ENCODE measurements around the gene MTX3.
A peak's percentile ranks its signal among the peaks of the same experiment; 100 is the strongest.

The MTX3 gene, protein sequence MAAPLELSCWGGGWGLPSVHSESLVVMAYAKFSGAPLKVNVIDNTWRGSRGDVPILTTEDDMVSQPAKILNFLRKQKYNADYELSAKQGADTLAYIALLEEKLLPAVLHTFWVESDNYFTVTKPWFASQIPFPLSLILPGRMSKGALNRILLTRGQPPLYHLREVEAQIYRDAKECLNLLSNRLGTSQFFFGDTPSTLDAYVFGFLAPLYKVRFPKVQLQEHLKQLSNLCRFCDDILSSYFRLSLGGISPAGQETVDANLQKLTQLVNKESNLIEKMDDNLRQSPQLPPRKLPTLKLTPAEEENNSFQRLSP

GRCh38 chr5:79990598-79991507, at the start of gene MTX3:
Gene MTX3, minus strand, starts transcription at chr5:79991262. Its CDS starts 24 bp downstream, at chr5:79991238.
- peak; percentile 78 for DNase-seq

DNA sequence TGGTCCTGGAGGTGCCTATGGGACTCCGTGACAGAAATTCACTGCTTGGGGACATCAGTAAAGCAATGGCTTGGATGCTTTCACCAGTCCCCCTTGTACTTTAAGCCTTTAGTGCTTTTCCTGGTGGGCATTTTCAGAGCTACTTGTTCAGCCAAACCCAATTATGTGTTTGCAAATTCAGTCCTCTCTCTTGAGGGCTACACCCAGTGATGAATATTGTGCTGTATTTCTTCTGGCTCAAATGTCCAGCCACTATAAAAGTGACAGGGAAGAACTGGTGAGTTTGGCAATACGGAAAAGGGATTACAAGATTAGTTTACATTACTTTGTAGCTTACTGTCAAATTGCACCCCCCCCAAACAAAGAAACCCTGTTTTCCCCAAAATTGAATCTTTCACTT, 48.6 kb upstream of the MTX3 start:
- DNase-seq = no peak

- DNase-seq = no peak
These were observed 46.3 kb upstream of the MTX3 start for GRCh38 chr5:80037366-80037765.

DNA sequence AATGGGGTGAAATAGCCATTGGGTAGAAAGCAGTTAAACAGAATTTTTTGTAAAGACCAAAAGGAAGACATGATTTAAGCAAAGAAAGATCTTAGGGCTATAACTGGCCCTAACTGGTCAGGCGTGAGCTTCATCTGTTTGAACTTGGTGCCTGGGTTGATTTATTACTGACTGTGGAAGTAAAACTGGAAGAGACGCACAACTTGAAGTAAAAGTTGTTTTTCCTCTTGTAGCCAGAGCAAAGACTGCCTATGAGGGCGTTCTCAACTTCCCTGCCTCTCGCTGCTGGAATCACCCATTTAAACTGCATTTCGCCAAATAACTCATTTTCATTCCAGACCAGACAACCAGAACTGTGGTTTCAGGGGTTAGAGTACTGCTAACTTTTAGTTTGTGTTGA, 45.6 kb upstream of the MTX3 start:
- DNase-seq = no peak

GRCh38 chr5:80035839-80036238, 44.8 kb upstream of the MTX3 start:
- no peak for DNase-seq

DNA sequence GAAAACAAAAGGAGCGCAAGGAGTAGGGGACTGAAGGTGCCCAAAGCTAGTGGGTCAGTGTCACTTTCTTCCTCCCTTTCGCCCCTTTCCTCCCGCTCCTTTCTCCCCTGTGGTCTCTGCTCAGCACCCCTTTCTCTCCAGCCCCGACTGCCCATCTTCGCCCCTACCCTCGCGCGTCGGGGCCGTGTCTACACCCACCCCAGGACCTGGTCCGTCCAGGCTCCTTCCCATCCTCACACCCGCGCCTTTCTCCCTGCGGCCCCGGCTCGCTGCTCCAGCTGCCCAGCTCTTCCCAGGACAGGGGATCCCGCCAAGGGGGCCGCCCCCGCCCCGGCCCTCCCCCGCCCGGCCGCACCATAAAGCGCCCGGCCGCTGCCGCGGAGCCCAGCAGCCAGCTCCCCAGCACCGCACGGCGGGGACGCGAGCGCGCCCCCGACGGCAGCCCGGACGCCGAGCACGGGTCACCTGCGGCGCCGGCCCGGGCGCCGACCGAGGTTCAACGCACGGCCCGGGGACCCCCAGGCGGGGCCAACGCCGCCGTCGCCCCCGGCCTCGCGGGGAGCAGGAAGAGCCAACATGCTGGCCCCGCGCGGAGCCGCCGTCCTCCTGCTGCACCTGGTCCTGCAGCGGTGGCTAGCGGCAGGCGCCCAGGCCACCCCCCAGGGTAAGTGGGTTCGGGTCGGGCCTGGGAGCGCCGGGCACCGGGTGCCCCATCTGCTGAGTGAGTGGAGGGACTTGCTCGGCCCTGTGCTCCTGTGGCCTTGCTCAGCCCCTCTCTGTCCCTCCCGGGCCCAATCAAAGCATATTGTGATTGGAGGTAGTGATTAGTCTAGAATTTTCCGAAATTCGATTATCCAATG, 44.1 kb upstream of the MTX3 start, which contains the start of gene THBS4:
Gene THBS4, plus strand, starts transcription at position 387 of the 860 bp plus-strand sequence. Its CDS starts 190 bp downstream, at position 577.
- no peak for DNase-seq

- DNase-seq = no peak
These were observed 43.5 kb upstream of the MTX3 start for GRCh38 chr5:80034559-80034958.

GRCh38 chr5:80033513-80033912, 42.5 kb upstream of the MTX3 start:
- DNase-seq = no peak

GRCh38 chr5:80031109-80031508, 40.0 kb upstream of the MTX3 start:
- no peak for DNase-seq

GRCh38 chr5:80026841-80027240, 35.8 kb upstream of the MTX3 start:
- no peak for DNase-seq

DNA sequence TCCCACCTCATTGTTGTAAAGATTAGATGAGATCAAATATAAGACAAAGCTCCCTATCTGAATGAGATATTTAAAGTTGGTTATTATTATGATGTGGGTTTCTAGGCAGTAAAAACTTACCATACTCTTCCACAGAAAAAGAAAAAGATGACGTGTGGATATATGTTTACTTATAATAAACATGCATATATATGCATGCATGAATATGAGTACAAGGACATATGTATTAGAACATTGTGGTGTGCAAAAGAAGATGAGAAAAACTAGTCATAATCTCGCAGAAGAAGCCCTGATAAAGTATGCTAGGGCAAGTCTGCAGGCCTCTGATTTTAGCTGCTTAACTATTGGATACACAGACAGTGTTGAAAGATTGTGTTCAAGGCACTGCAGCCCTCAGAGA, 34.0 kb upstream of the MTX3 start:
- no peak for DNase-seq

GRCh38 chr5:80010754-80011392, 19.8 kb upstream of the MTX3 start:
- no peak for DNase-seq

DNA sequence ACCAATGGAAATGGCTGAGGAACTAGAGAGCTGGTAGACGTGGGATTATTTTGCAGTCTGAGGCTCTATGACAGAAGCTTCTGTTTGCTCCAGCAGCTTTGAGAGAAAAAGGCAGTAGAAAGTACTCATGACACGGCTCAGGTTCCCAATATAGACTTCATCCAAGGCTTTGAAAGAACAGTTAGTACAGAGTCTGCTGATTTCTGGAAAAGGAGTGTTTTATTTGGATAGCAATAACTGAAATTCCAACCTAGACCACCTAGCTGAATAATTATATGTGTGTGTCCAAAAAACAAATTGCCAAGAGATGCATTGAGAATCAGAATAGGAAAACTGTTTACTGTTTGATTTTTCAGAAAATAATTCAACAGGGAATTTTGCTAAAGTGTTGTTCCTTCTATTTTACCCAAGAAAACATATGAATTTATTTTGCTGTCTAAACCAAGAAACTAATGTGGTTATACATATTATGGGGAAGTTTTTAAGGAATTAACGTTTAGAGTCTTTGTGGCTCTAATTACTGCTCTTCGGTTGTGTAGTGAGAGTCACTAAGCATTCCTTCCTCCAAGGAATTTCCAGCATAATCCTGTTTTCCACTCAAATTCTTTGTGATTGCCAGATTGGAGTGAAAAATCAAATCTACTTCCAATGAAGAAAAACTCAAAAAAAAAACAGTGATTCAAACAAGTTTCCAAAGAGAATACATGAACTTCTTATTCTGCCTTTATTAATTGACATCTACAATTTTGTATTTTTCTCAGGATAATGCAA, 18.1 kb upstream of the MTX3 start:
- DNase-seq = no peak

DNA sequence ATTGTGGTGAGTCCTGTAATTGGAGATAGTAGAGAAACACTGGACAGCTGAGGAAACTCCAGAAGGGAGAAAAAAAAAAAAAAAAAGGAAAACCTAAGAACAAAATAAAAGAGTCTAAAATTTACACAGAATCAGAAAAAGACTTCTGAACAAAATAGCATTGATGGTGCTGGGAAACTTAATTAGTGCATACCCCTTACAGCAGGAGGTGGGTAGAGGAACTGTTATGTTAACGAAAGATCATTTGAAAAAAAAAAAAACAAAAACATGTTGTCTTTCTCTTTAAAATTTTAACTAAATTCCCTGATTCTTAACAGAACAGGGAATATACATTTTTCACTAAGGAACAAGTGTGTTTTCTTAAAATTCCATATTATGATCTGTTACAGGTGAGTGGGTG, 11.6 kb upstream of the MTX3 start:
- DNase-seq = no peak

DNA sequence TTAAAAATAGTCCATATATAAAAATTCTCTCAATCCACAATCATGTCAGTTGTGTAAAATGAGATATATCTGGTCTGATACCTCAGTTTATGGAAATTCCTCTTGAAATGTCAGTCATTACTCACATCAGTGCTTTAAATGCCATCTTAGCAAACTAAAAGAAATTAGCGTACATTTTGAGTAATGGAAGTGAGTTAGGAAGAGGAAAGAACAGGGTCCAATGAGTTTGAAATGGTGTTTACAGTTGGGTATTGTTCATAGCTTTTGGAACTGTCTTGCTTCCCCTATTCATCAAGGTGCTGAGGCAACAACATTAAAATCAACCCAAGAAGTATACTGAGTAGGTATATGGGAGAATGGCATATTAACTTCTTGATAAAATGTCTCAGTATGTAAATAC, 8.7 kb upstream of the MTX3 start:
- no peak for DNase-seq

DNA sequence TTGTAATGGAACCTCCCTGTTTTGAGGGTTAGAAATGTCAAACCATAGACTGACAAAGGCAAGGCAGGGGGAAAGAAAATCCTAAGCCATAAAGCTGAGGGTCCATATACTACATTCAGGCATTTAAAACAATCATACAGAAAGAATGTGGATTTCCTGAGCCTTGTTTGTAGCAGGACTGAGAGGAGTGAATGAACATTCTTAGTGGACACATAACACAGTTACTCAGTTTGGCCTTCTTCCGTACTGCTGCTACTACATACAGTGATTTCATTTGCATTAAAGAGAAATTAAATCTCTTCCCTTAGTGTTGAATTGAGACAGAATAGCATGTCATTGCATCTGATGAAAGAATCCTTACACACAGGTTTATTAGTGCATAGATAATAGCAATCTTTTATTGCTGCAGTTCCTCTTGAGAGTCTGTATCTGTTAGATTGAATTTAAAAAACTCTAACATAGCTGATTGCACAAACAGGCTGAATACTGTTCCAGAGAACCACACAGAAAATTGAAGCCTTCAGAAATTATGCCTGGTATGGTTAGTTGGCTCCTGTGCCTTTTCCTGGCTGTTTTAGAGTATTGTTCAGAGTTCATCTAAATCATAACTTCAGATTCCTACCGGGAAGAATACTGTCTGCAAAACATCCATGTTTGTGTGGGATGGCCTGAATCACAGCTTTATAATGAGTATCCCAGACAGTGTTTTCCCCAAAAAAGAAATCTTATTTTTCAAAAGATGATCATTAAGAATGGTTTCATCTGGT, 2.0 kb upstream of the MTX3 start:
- no peak for DNase-seq

DNA sequence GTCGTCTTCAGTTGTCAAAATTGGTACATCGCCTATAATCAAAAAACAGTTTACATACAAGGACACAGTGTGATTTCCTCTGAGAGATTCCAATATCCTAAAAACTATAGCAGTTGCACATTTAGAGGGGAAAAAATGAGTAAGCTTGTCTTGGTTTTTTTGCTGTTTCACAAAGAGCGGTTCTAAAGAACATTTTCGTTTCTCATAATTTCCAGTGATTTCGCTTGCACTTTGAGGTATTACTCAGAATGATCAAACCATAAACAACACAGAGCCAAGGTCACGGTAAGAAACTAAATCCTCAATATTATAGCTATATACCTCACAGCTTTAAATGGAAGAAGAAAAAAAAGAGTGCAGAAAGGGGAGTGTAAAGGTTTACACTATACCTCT, 861 bp downstream of the MTX3 start:
- no peak for DNase-seq

- no peak for DNase-seq
These were observed 4.8 kb downstream of the MTX3 start for GRCh38 chr5:79986260-79986659.

DNA sequence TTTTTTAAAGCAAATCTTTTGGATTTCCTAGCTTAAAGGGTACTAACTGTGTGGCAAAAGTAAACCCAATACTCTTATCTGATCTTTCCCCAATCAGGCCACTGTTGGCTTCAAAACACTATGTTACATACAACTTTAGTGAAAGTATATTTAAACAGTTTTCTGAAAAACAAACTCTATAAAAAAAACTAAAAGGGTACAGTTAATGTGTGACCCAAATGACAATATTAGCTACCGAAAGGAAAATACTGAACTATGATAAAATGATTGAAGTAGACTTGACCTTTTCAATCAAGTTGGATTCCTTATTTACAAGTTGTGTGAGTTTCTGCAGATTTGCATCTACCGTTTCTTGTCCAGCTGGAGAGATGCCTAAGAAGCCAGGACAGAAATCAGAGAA, 5.8 kb downstream of the MTX3 start:
- no peak for DNase-seq

DNA sequence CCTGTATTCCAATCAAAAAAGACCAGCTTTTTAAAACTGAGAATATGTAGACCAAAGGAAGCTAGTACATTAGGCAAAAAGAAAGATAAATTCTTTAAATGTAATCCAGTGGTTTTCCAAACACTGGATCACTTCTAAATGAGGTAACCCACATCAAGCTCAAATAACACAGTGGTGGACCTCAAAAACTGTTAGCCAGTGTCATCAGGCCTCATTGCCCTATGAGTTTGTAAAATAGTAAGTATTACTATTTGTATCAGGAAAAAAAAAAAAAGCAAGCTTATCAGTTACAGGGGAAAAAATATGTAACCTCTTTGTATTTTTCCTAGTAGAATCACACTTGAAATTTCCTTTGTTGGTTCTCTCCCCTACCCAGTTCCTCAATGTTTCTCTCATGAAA, 6.7 kb downstream of the MTX3 start:
- DNase-seq = no peak

- DNase-seq = no peak
These were observed 7.4 kb downstream of the MTX3 start for GRCh38 chr5:79983618-79984017.

All from NCI-H2227 treated with DMSO at 0.1 percent for 48 hours (cell line).